ENCODE results near the gene LZTS2.

- TF ChIP-seq, protein P1, sequence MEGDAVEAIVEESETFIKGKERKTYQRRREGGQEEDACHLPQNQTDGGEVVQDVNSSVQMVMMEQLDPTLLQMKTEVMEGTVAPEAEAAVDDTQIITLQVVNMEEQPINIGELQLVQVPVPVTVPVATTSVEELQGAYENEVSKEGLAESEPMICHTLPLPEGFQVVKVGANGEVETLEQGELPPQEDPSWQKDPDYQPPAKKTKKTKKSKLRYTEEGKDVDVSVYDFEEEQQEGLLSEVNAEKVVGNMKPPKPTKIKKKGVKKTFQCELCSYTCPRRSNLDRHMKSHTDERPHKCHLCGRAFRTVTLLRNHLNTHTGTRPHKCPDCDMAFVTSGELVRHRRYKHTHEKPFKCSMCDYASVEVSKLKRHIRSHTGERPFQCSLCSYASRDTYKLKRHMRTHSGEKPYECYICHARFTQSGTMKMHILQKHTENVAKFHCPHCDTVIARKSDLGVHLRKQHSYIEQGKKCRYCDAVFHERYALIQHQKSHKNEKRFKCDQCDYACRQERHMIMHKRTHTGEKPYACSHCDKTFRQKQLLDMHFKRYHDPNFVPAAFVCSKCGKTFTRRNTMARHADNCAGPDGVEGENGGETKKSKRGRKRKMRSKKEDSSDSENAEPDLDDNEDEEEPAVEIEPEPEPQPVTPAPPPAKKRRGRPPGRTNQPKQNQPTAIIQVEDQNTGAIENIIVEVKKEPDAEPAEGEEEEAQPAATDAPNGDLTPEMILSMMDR (conservative IDR thresholded peaks at IDR 0.05; ENCODE audit: low read depth in 2 of 2), result peak; percentile 61 to 75
- no peak for TF ChIP-seq ZNF331 (CRISPR knock-in tag; IDR thresholded peaks at IDR 0.05; ENCODE audit: low read depth)
- TF ChIP-seq, protein P2, sequence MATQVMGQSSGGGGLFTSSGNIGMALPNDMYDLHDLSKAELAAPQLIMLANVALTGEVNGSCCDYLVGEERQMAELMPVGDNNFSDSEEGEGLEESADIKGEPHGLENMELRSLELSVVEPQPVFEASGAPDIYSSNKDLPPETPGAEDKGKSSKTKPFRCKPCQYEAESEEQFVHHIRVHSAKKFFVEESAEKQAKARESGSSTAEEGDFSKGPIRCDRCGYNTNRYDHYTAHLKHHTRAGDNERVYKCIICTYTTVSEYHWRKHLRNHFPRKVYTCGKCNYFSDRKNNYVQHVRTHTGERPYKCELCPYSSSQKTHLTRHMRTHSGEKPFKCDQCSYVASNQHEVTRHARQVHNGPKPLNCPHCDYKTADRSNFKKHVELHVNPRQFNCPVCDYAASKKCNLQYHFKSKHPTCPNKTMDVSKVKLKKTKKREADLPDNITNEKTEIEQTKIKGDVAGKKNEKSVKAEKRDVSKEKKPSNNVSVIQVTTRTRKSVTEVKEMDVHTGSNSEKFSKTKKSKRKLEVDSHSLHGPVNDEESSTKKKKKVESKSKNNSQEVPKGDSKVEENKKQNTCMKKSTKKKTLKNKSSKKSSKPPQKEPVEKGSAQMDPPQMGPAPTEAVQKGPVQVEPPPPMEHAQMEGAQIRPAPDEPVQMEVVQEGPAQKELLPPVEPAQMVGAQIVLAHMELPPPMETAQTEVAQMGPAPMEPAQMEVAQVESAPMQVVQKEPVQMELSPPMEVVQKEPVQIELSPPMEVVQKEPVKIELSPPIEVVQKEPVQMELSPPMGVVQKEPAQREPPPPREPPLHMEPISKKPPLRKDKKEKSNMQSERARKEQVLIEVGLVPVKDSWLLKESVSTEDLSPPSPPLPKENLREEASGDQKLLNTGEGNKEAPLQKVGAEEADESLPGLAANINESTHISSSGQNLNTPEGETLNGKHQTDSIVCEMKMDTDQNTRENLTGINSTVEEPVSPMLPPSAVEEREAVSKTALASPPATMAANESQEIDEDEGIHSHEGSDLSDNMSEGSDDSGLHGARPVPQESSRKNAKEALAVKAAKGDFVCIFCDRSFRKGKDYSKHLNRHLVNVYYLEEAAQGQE (IDR thresholded peaks at IDR 0.05; ENCODE audit: unreplicated experiment), result no peak
- no peak for TF ChIP-seq EZH2 (IDR thresholded peaks at IDR 0.05; ENCODE audit: low read depth, unreplicated experiment)
- no peak for TF ChIP-seq POLR2AphosphoS5 (IDR thresholded peaks at IDR 0.05; ENCODE audit: low read depth)
- no peak for TF ChIP-seq CREB1 (CRISPR knock-in tag; IDR thresholded peaks at IDR 0.05; ENCODE audit: low read depth)
Observed at GRCh38 chr10:101038484-101038883, 38.9 kb downstream of the LZTS2 start.
